Liver (tissue), 2 donors: ENCODE measurements around the gene ACD.

Experiments
- EGR1 ChIP-seq, 2 donors: IDR thresholded peaks; 2 replicates each; pipeline ENCODE4 v1.6.1; 2016 to 2018; ENCODE audit warnings: antibody characterized with exemption in 2 of 2, low read depth in 2 of 2
- YY1 ChIP-seq: IDR thresholded peaks from 2 replicates; pipeline ENCODE4 v1.6.1; 2016; ENCODE audit warnings: antibody characterized with exemption, mild to moderate bottlenecking
- donor health status: healthy.

GRCh38 chr16:67701420-67701819 lies 41.4 kb upstream of the ACD start:
- TF ChIP-seq EGR1 (IDR thresholded peaks at IDR 0.05; ENCODE audit: low read depth in 2 of 2) = no peak
- no peak for TF ChIP-seq YY1
